ENCODE data around the gene RYK. TPM values are rescaled to one million over a fixed set of nuclear protein-coding genes. Genes with fewer than 3 reads are reported as not detected.
A peak's percentile ranks its signal among the peaks of the same experiment; 100 is the strongest.

The RYK gene
- total and polyA plus RNA-seq, 2 experiments from 2014 or later, result 24.9 to 94.8 TPM

GRCh38 chr3:134251731-134252391 lies 1.2 kb upstream of the RYK start:
- peak overlapping the region; percentile 1 for H3K27ac ChIP-seq (ENCODE audit: low read depth)
- no peaks in the 10 kb centered on the region for H3K9me2 ChIP-seq (ENCODE audit: insufficient read depth)
- peaks cover 32% of the 10 kb centered on the region for H3K79me2 ChIP-seq (replicated peaks; ENCODE audit: insufficient read depth)
- no peak for TF ChIP-seq ZNF462 (CRISPR knock-in tag; IDR thresholded peaks at IDR 0.05)
- TF ChIP-seq ZNF331 (CRISPR knock-in tag; IDR thresholded peaks at IDR 0.05; ENCODE audit: low read depth), result no peak
- no peak for TF ChIP-seq ZNF114 (CRISPR knock-in tag; IDR thresholded peaks at IDR 0.05)
- TF ChIP-seq REST (IDR thresholded peaks at IDR 0.05; ENCODE audit: unreplicated experiment), result no peak
- no peak for TF ChIP-seq NANOG (IDR thresholded peaks at IDR 0.05; ENCODE audit: borderline replicate concordance)
- no peak for TF ChIP-seq POLR2AphosphoS5 (IDR thresholded peaks at IDR 0.05; ENCODE audit: low read depth)
- no peak for TF ChIP-seq STAT1 (IDR thresholded peaks at IDR 0.05; ENCODE audit: unreplicated experiment)
- no peak for TF ChIP-seq EZH2 (IDR thresholded peaks at IDR 0.05; ENCODE audit: low read depth, unreplicated experiment)
- TF ChIP-seq JUNB (IDR thresholded peaks at IDR 0.05; ENCODE audit: unreplicated experiment), result no peak
- no peak for TF ChIP-seq EZH2phosphoT487 (IDR thresholded peaks at IDR 0.05; ENCODE audit: unreplicated experiment)
- TF ChIP-seq CTCF (conservative IDR thresholded peaks at IDR 0.05; ENCODE audit: low read depth in 2 of 2), result no peak
- TF ChIP-seq CREB1 (CRISPR knock-in tag; IDR thresholded peaks at IDR 0.05; ENCODE audit: low read depth), result no peak
- TF ChIP-seq ETS1 (IDR thresholded peaks at IDR 0.05), result no peak
- H3K4me3 ChIP-seq, result no peak overlapping the region
- H3K4me1 Mint-ChIP-seq, result peaks cover 49% of the 10 kb centered on the region
- H3K27me3 Mint-ChIP-seq (ENCODE audit: insufficient read depth, low read depth, poor library complexity), result peaks cover 10% of the 10 kb centered on the region
- DNase-seq (ENCODE audit: low spot score) (peak; percentile 43), ATAC-seq (peak; percentile 7)
- no peaks in the 10 kb centered on the region for H3K36me3 ChIP-seq (ENCODE audit: insufficient read depth)
- H3K4me1 ChIP-seq (ENCODE audit: insufficient read depth), result peaks cover 38% of the 10 kb centered on the region
- 0 out of 2 replicates have a peak, but pooled peaks cover 5% of the 10 kb centered on the region for H3F3A ChIP-seq (replicated peaks; ENCODE audit: low read depth)
- H3K27ac Mint-ChIP-seq, result peak overlapping the region; percentile 70
- no peaks in the 10 kb centered on the region for H3K27me3 ChIP-seq (ENCODE audit: insufficient read depth)
- peaks cover 6% of the 10 kb centered on the region for H3K9me3 Mint-ChIP-seq
- H3K4me3 Mint-ChIP-seq, result peak overlapping the region; percentile 60
- H3K4me2 ChIP-seq, result peak overlapping the region; percentile 20
- H3K36me3 Mint-ChIP-seq (ENCODE audit: low read depth), result peaks cover 15% of the 10 kb centered on the region
- H4K20me1 ChIP-seq (replicated peaks; ENCODE audit: insufficient read depth), result peaks cover 8% of the 10 kb centered on the region; the same call in 1 of the 2 replicates
- 0 out of 2 replicates have a peak overlapping the region, but pooled peaks have one; percentile 2 for H2AFZ ChIP-seq
